Measurements from ENCODE around the gene DNAH2. TPM values are rescaled to one million over a fixed set of nuclear protein-coding genes. Genes with fewer than 3 reads are reported as not detected.

DNAH2 gene
- total RNA-seq, result 0.05 TPM
- long read RNA-seq, result 0 reads

- intact Hi-C loops (cut with micrococcal nuclease), result no loop called here
- DNase-seq (peak; percentile 81), ATAC-seq (peak; percentile 94)
Measured at GRCh38 chr17:7716901-7717755, at the start of gene DNAH2. DNAH2 (plus strand) TSS chr17:7717744; CDS start chr17:7719735, 1,991 bp downstream.

DNA sequence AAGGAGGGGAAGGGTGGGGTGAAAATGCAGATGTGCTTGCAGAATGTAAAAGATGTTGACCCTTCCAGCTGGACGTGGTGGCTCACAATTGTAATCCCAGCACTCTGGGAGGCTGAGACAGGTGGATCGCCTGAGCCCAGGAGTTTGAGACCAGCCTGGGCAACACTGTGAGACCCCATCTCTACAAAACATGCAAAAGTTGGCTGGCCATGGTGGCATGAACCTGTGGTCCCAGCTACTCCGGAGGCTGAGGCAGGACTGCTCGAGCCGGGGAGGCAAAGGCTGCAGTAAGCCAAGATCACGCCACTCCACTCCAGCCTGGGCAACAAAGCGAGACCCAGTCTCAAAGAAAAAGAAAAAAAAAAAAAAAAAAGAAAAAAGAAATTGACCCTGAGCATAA is 49.1 kb upstream of the DNAH2 start:
- no peak for ATAC-seq
- no peak for DNase-seq
- intact Hi-C loops (cut with micrococcal nuclease), result no loop called here

- ATAC-seq (no peak), DNase-seq (no peak)
- intact Hi-C loops (cut with micrococcal nuclease), result no loop called here
Measured at GRCh38 chr17:7673239-7673638, 44.3 kb upstream of the DNAH2 start.

GRCh38 chr17:7674934-7675333 is 42.6 kb upstream of the DNAH2 start:
- DNase-seq, result no peak
- intact Hi-C loops (cut with micrococcal nuclease), result no loop called here
- no peak for ATAC-seq

GRCh38 chr17:7676533-7676932 is 41.0 kb upstream of the DNAH2 start:
- intact Hi-C loops (cut with micrococcal nuclease), result no loop called here
- ATAC-seq, result no peak
- no peak for DNase-seq

- intact Hi-C loops (cut with micrococcal nuclease), result no loop called here
- DNase-seq (no peak), ATAC-seq (no peak)
Measured at GRCh38 chr17:7677388-7678067, 40.0 kb upstream of the DNAH2 start.

DNA sequence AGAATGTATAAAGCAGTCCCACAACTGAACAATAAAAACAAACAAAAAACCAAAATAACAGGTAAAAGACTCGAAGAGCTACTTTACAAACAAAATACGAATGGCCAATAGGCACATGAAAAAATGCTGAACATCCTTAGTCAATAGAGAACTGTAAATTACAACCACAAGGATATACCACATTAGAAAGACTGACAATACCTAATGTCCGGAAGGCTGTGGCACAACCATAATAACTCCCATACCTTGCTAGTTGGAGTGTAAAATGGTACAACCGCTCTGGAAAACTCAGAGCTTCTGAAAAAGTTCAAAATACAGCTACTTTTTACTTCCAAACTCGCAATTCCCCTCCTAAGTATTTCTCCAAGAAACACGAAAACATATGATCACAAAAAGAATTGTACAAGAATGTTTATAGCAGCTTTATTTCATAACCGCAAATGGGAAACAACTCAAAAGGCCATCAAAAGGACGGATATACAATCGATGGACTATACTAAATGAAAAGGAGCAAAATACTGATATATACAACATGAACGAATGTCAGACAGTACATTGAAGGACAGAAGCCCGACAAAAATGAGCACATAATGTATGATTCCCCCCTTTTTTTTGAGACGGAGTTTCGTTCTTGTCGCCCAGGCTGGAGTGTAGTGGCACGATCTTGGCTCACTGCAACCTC is 32.6 kb upstream of the DNAH2 start:
- ATAC-seq (no peak), DNase-seq (no peak)
- intact Hi-C loops (cut with micrococcal nuclease), result no loop called here

DNA sequence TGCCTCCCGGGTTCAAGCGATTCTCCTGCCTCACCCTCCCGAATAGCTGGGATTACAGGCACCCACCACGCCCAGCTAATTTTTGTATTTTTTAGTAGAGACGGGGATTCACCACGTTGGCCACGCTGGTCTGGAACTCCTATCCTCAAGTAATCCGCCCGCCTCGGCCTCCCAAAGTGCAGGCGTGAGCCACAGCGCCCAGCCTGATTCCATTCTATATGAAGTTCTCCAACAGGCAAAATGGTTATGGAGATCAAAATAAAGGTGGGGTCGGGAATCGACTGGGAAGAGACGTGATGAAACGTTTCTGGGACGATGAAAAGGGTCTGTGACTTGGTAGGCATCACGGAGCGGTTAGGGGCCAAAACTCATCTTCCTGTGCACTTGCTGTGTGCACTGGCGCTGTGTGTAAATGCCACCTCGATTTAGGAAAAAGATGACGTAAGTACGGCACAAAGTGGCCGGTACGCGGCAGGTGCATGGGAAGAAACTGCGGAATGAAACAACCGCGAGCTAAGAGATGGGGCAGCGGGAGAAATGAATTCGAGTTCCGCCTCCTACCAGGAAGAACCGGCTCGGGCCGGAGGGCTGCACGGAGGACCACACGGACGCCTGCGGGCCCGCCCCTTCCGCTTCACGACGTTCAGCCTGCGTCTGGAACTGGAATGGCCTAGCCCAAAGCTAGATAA is 31.9 kb upstream of the DNAH2 start:
- intact Hi-C loops (cut with micrococcal nuclease), result no loop called here
- DNase-seq, result peak; percentile 93
- ATAC-seq, result peak; percentile 79

GRCh38 chr17:7686222-7687071 is 31.1 kb upstream of the DNAH2 start:
- ATAC-seq (peak; percentile 64), DNase-seq (peak; percentile 81)
- intact Hi-C loops (cut with micrococcal nuclease), result no loop called here

GRCh38 chr17:7687072-7687907 is 30.3 kb upstream of the DNAH2 start, which contains the start of gene TP53:
TP53 (minus strand) TSS chr17:7687490; CDS start chr17:7676594, 10,896 bp downstream.
- peak; percentile 84 for DNase-seq
- peak; percentile 81 for ATAC-seq
- intact Hi-C loops (cut with micrococcal nuclease), result no loop called here

DNA sequence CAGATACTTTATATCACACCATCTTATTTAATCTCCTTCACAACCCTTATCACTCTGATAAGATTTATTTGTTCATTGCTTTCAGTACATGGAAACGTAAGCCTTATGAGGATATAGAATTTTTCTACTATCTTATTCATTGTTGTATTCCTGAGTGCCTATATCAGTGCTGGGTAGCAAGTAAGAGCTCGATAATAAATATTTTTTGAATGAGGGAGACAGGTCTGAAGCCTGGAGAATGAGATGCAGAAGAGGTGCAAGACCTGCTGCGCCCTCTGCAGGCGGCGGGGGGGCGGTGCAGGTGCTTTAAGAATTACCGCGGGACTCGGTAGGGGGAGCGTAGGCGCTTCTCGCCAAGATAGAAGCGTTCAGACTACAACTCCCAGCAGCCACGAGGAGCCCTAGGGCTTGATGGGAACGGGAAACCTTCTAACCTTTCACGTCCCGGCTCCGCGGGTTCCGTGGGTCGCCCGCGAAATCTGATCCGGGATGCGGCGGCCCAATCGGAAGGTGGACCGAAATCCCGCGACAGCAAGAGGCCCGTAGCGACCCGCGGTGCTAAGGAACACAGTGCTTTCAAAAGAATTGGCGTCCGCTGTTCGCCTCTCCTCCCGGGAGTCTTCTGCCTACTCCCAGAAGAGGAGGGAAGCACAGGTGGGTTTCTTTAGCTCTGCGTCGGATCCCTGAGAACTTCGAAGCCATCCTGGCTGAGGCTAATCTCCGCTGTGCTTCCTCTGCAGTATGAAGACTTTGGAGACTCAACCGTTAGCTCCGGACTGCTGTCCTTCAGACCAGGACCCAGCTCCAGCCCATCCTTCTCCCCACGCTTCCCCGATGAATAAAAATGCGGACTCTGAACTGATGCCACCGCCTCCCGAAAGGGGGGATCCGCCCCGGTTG is 29.4 kb upstream of the DNAH2 start, which contains the start of gene WRAP53:
Gene WRAP53, plus strand, starts transcription at position 570 of the 900 bp plus-strand sequence. Its CDS starts 172 bp downstream, at position 742.
- DNase-seq (peak; percentile 96), ATAC-seq (peak; percentile 92)
- intact Hi-C loops (cut with micrococcal nuclease), result no loop called here

DNA sequence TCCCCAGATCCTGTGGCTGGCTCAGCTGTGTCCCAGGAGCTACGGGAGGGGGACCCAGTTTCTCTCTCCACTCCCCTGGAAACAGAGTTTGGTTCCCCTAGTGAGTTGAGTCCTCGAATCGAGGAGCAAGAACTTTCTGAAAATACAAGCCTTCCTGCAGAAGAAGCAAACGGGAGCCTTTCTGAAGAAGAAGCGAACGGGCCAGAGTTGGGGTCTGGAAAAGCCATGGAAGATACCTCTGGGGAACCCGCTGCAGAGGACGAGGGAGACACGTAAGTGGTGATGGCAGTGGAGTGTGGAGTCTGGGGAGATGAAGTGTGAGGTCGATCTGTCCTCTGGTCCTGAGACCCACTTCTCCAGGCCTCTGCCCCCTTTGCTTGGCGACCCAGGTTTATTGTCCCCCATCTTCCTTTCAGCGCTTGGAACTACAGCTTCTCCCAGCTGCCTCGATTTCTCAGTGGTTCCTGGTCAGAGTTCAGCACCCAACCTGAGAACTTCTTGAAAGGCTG is 28.7 kb upstream of the DNAH2 start:
- ATAC-seq (no peak), DNase-seq (no peak)
- intact Hi-C loops (cut with micrococcal nuclease), result no loop called here

- ATAC-seq (no peak), DNase-seq (no peak)
- intact Hi-C loops (cut with micrococcal nuclease), result no loop called here
Measured at GRCh38 chr17:7695586-7695985, 22.0 kb upstream of the DNAH2 start.

DNA sequence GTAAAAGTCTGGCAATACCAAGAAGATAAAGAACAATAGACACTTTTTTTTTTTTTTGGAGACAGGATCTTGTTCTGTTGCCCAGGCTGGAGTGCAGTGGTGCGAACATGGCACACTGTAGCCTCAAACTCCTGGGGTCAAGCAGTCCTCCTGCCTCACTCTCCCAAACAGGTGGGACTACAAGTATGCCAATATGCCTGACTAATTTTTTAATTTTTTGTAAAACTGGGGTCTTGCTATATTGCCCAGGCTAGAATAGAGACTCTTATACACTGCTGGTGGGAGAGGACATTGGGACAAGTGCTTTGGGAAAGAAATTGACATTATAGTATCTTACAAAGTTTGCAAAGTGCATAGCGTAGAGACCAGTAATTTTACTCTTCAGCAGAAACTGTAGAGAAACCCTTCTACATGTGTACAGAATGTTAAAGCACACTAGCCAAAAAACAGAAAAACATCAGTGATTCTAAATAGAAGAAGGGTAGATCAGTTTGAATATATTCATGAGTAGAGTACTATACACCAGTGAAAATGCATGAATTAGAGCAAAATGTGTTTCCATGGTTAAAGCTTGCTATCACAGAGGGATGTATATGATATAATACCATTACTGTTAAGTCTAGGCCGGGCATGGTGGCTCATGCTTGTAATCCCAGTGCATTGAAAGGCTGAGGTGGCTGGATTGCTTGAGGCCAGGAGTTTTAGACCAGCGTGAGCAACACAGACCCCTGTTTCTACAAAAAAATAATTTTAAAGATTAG is 19.5 kb upstream of the DNAH2 start:
- no peak for DNase-seq
- intact Hi-C loops (cut with micrococcal nuclease), result no loop called here
- no peak for ATAC-seq

- ATAC-seq (no peak), DNase-seq (no peak)
- intact Hi-C loops (cut with micrococcal nuclease), result no loop called here
Measured at GRCh38 chr17:7700510-7700909, 17.0 kb upstream of the DNAH2 start.

GRCh38 chr17:7701681-7702080 is 15.9 kb upstream of the DNAH2 start:
- ATAC-seq, result no peak
- DNase-seq, result no peak
- intact Hi-C loops (cut with micrococcal nuclease), result no loop called here

All from left ventricle myocardium superior (tissue), 1 donor.